ENCODE data around the gene CAMSAP1. TPM values are rescaled to one million over a fixed set of nuclear protein-coding genes. Genes with fewer than 3 reads are reported as not detected.

CAMSAP1 gene
- total and polyA plus RNA-seq, 2 donors from 2014 or later, result 3.3 to 38.6 TPM

GRCh38 chr9:135939351-135940265, 32.3 kb upstream of the CAMSAP1 start:
- H3K4me3 ChIP-seq (ENCODE audit: low read length in 3 of 3), result no peak overlapping the region
- no peaks in the 10 kb centered on the region for H3K4me1 ChIP-seq (ENCODE audit: control insufficient read depth in 2 of 3, insufficient read depth in 2 of 3, low read depth in 1 of 3, low read length in 3 of 3)
- peaks cover 0 to 44% (median 25%) of the 10 kb centered on the region in 3 donors for H3K36me3 ChIP-seq (ENCODE audit: control insufficient read depth in 2 of 3, insufficient read depth in 3 of 3, low read length in 3 of 3)
- no peaks in the 10 kb centered on the region for H3K27me3 ChIP-seq (ENCODE audit: control insufficient read depth, insufficient read depth, low read length)
- TF ChIP-seq CTCF (IDR thresholded peaks at IDR 0.05; ENCODE audit: borderline replicate concordance, extremely low read depth, insufficient read depth), result no peak
- DNase-seq (no peak), FAIRE-seq (no peak)
- H3K9ac ChIP-seq (ENCODE audit: low read length in 3 of 3), result no peak overlapping the region
- no peaks in the 10 kb centered on the region for H3K9me3 ChIP-seq (ENCODE audit: control insufficient read depth in 2 of 3, insufficient read depth in 1 of 3, low read length in 3 of 3)
- no peak overlapping the region for H3K27ac ChIP-seq (ENCODE audit: low read depth in 2 of 2, low read length in 2 of 2)
- intact Hi-C loops (cut with DNase I), result no loop called here

- Histone ChIP-seq H3K27me3 (ENCODE audit: control insufficient read depth, insufficient read depth, low read length) (no peaks in the 10 kb centered on the region), H3K36me3 (ENCODE audit: control insufficient read depth in 2 of 3, insufficient read depth in 3 of 3, low read length in 3 of 3) (peaks cover 0 to 56% (median 22%) of the 10 kb centered on the region in 3 donors), H3K27ac (ENCODE audit: low read depth in 2 of 2, low read length in 2 of 2) (no peak overlapping the region), H3K4me1 (ENCODE audit: control insufficient read depth in 2 of 3, insufficient read depth in 2 of 3, low read depth in 1 of 3, low read length in 3 of 3) (no peaks in the 10 kb centered on the region), H3K9ac (ENCODE audit: low read length in 3 of 3) (no peak overlapping the region), H3K9me3 (ENCODE audit: control insufficient read depth in 2 of 3, insufficient read depth in 1 of 3, low read length in 3 of 3) (no peaks in the 10 kb centered on the region), H3K4me3 (ENCODE audit: low read length in 3 of 3) (no peak overlapping the region)
- DNase-seq (no peak), FAIRE-seq (no peak)
- intact Hi-C loops (cut with DNase I), result no loop called here
- TF ChIP-seq CTCF (IDR thresholded peaks at IDR 0.05; ENCODE audit: borderline replicate concordance, extremely low read depth, insufficient read depth), result no peak
Observed at GRCh38 chr9:135937521-135938489, 30.5 kb upstream of the CAMSAP1 start.

- intact Hi-C loops (cut with DNase I), result no loop called here
- Histone ChIP-seq H3K36me3 (ENCODE audit: control insufficient read depth in 2 of 3, insufficient read depth in 3 of 3, low read length in 3 of 3) (peaks cover 0 to 53% (median 19%) of the 10 kb centered on the region in 3 donors), H3K27me3 (ENCODE audit: control insufficient read depth, insufficient read depth, low read length) (no peaks in the 10 kb centered on the region), H3K4me1 (ENCODE audit: control insufficient read depth in 2 of 3, insufficient read depth in 2 of 3, low read depth in 1 of 3, low read length in 3 of 3) (no peaks in the 10 kb centered on the region), H3K27ac (ENCODE audit: low read depth in 2 of 2, low read length in 2 of 2) (no peak overlapping the region), H3K4me3 (ENCODE audit: low read length in 3 of 3) (no peak overlapping the region), H3K9ac (ENCODE audit: low read length in 3 of 3) (no peak overlapping the region), H3K9me3 (ENCODE audit: control insufficient read depth in 2 of 3, insufficient read depth in 1 of 3, low read length in 3 of 3) (no peaks in the 10 kb centered on the region)
- no peak for FAIRE-seq
- peak in 1 of 5 donors; percentile 21 for DNase-seq
- TF ChIP-seq CTCF (IDR thresholded peaks at IDR 0.05; ENCODE audit: borderline replicate concordance, extremely low read depth, insufficient read depth), result no peak
Observed at GRCh38 chr9:135933114-135933513, 25.8 kb upstream of the CAMSAP1 start.
